IMR-90 (cell line): ENCODE data around the gene SLF2. TPM values are rescaled to one million over a fixed set of nuclear protein-coding genes. Genes with fewer than 3 reads are reported as not detected.

Experiments used
- ATAC-seq: fragments of 200-7000 bp; cut with Tn5 transposase; 2 replicates; pipeline ENCODE4 v1.9.1; 2020; ENCODE audit warnings: low read depth, mild to moderate bottlenecking, moderate library complexity
- BruUV-seq: library from RNA; stranded (reverse); fragments of 400-500 nt; replicated peaks from 2 replicates; lab custom pipeline; 2021; lab: Mats Ljungman, UMichigan
- CTCF ChIA-PET: fragments of 300-600 bp; formaldehyde crosslinking; extraction: SDS; loops from one replicate; lab custom pipeline; 2021; ENCODE audit warnings: antibody characterized with exemption; lab: Yijun Ruan, JAX
- POLR2A ChIA-PET: fragments of 300-600 bp; sonication (Branson Sonifier 250); formaldehyde crosslinking; loops from one replicate; lab custom pipeline; 2022; ENCODE audit warnings: antibody characterized with exemption; ENCODE audit not compliant: unreplicated experiment; lab: Charles Lee
- DNase-seq: peaks from one replicate; pipeline ENCODE4 v3.0.0; 2013
- H2AFZ ChIP-seq: replicated peaks from 2 replicates; pipeline ENCODE3; 2013; ENCODE audit warnings: low read length, mild to moderate bottlenecking; ENCODE audit not compliant: poor library complexity
- H2AK5ac ChIP-seq: 2 replicates; pipeline ENCODE4 v1.6.1; 2013; ENCODE audit warnings: low read depth, low read length, inconsistent platforms
- H2AK9ac ChIP-seq: replicated peaks from 2 replicates; pipeline ENCODE3; 2013; ENCODE audit warnings: mild to moderate bottlenecking, low read depth, low read length, moderate library complexity; ENCODE audit not compliant: poor library complexity
- H2BK120ac ChIP-seq: 2 replicates; pipeline ENCODE4 v1.6.1; 2013; ENCODE audit warnings: low read depth, low read length, inconsistent platforms
- H2BK15ac ChIP-seq: 3 replicates; pipeline ENCODE4 v1.6.1; 2013; ENCODE audit warnings: low read depth, low read length, inconsistent platforms
- H2BK20ac ChIP-seq: 2 replicates; pipeline ENCODE4 v1.6.1; 2013; ENCODE audit warnings: low read depth, mild to moderate bottlenecking, inconsistent platforms, low read length, moderate library complexity
- H2BK5ac ChIP-seq: 2 replicates; pipeline ENCODE4 v1.6.1; 2013; ENCODE audit warnings: mild to moderate bottlenecking, low read depth, low read length, inconsistent platforms; ENCODE audit not compliant: poor library complexity, severe bottlenecking
- H3K14ac ChIP-seq: replicated peaks from 2 replicates; pipeline ENCODE4 v1.6.1; 2013; ENCODE audit warnings: low read depth, low read length, inconsistent platforms
- H3K18ac ChIP-seq: 2 replicates; pipeline ENCODE4 v1.6.1; 2013; ENCODE audit warnings: low read depth, low read length, control low read depth
- H3K23ac ChIP-seq: 2 replicates; pipeline ENCODE4 v1.6.1; 2013; ENCODE audit warnings: low read depth, low read length, inconsistent platforms
- H3K27ac ChIP-seq: 2 replicates; pipeline ENCODE4 v1.5.1; 2013; ENCODE audit warnings: mild to moderate bottlenecking, control low read depth, low read length; ENCODE audit not compliant: insufficient read depth
- H3K27me3 ChIP-seq: 2 replicates; pipeline ENCODE4 v1.6.1; 2013; ENCODE audit warnings: low read length; ENCODE audit not compliant: control insufficient read depth, insufficient read depth
- H3K36me3 ChIP-seq: 2 replicates; pipeline ENCODE4 v1.6.1; 2013; ENCODE audit warnings: low read length, mixed read lengths; ENCODE audit not compliant: control insufficient read depth, insufficient read depth
- H3K4ac ChIP-seq: 2 replicates; pipeline ENCODE4 v1.6.1; 2013; ENCODE audit warnings: low read depth, low read length, inconsistent platforms
- H3K4me1 ChIP-seq: 2 replicates; pipeline ENCODE4 v1.6.1; 2013; ENCODE audit warnings: low read length, mixed read lengths; ENCODE audit not compliant: control insufficient read depth, insufficient read depth
- H3K4me2 ChIP-seq: 2 replicates; pipeline ENCODE4 v1.6.1; 2013; ENCODE audit warnings: low read depth, mild to moderate bottlenecking, control low read depth, low read length, moderate library complexity
- H3K4me3 ChIP-seq: 2 replicates; pipeline ENCODE4 v1.5.1; 2013; ENCODE audit warnings: low read depth, mild to moderate bottlenecking, control low read depth, low read length, moderate library complexity; ENCODE audit not compliant: insufficient read depth
- H3K56ac ChIP-seq: 2 replicates; pipeline ENCODE4 v1.6.1; 2013; ENCODE audit warnings: low read length, inconsistent platforms; ENCODE audit not compliant: insufficient read depth; ENCODE audit errors: extremely low read depth
- H3K79me1 ChIP-seq, 2 experiments: 2 replicates each; pipeline ENCODE4 v1.6.1; 2013; ENCODE audit warnings: low read length in 2 of 2, inconsistent platforms in 1 of 2, low read depth in 1 of 2
- H3K9ac ChIP-seq: 2 replicates; pipeline ENCODE4 v1.6.1; 2013; ENCODE audit warnings: low read depth, low read length, control low read depth
- H3K9me1 ChIP-seq: 2 replicates; pipeline ENCODE4 v1.6.1; 2013; ENCODE audit warnings: low read length, inconsistent platforms; ENCODE audit not compliant: insufficient read depth
- H3K9me3 ChIP-seq: 2 replicates; pipeline ENCODE4 v1.6.1; 2013; ENCODE audit warnings: low read length; ENCODE audit not compliant: control insufficient read depth, insufficient read depth
- H4K20me1 ChIP-seq: 2 replicates; pipeline ENCODE4 v1.6.1; 2013; ENCODE audit warnings: low read length, inconsistent platforms; ENCODE audit not compliant: insufficient read depth
- H4K5ac ChIP-seq: 2 replicates; pipeline ENCODE4 v1.6.1; 2013; ENCODE audit warnings: mild to moderate bottlenecking, low read depth, low read length, control low read depth
- H4K8ac ChIP-seq, 2 experiments: 2 replicates each; pipeline ENCODE4 v1.6.1; 2013; ENCODE audit warnings: low read depth in 2 of 2, low read length in 2 of 2, control low read depth in 1 of 2, inconsistent platforms in 1 of 2
- H4K91ac ChIP-seq: 2 replicates; pipeline ENCODE4 v1.6.1; 2013; ENCODE audit warnings: low read depth, low read length, inconsistent platforms; ENCODE audit not compliant: insufficient read depth
- BHLHE40 ChIP-seq: fragments of 150-350 bp; IDR thresholded peaks from 2 replicates; pipeline ENCODE4 v1.6.1; 2016; ENCODE audit warnings: mild to moderate bottlenecking, low read depth, low read length
- CEBPB ChIP-seq: IDR thresholded peaks from 2 replicates; pipeline ENCODE4 v1.6.1; 2012; ENCODE audit warnings: low read depth, low read length, improper control_type of control experiment
- ELK1 ChIP-seq: fragments of 150-350 bp; IDR thresholded peaks from 2 replicates; pipeline ENCODE4 v1.6.1; 2016; ENCODE audit warnings: low read depth, mild to moderate bottlenecking, low read length, moderate library complexity, borderline replicate concordance
- MAZ ChIP-seq: IDR thresholded peaks from 2 replicates; pipeline ENCODE4 v1.6.1; 2012; ENCODE audit warnings: low read depth, mild to moderate bottlenecking, low read length, improper control_type of control experiment, moderate library complexity, borderline replicate concordance
- POLR2A ChIP-seq: IDR thresholded peaks from 2 replicates; pipeline ENCODE4 v1.6.1; 2012; ENCODE audit warnings: mild to moderate bottlenecking, low read depth, low read length
- RCOR1 ChIP-seq: IDR thresholded peaks from 2 replicates; pipeline ENCODE4 v1.6.1; 2012; ENCODE audit warnings: mild to moderate bottlenecking, low read length, improper control_type of control experiment; ENCODE audit not compliant: insufficient replicate concordance
- RFX5 ChIP-seq: IDR thresholded peaks from 2 replicates; pipeline ENCODE4 v1.8.0; 2012; ENCODE audit warnings: low read depth, mild to moderate bottlenecking, low read length, moderate library complexity
- WGBS, 2 experiments: methylation state at CpG; one replicate each; pipeline versions ENCODE4 v1.1.5 to v1.1.7; 2013; ENCODE audit warnings: missing lambda C conversion rate in 2 of 2; ENCODE audit not compliant: insufficient read length in 1 of 2; ENCODE audit errors: extremely low coverage in 2 of 2; 5-methylcytosine and 5-hydroxymethylcytosine counted together
- dilution Hi-C: fragments of 300-500 bp; cut with HindIII; formaldehyde crosslinking; loops from one replicate; pipeline ENCODE4 v1.14.3; 2018; ENCODE audit warnings: low sequenced_read_pairs; ENCODE audit not compliant: unreplicated experiment
- in situ Hi-C: fragments of 300-500 bp; cut with MboI; formaldehyde crosslinking; loops from 3 replicates; pipeline ENCODE4 v1.14.3; 2019; ENCODE audit warnings: low sequenced_read_pairs, inconsistent platforms, mixed read lengths
- intact Hi-C: fragments of 100-400 bp; cut with micrococcal nuclease; formaldehyde crosslinking; loops from 2 replicates; pipeline ENCODE4 v1.10.0; 2022
- polyA plus RNA-seq, 3 experiments: library from polyadenylated mRNA; depleted of rRNA; stranded (reverse); fragments of >200 nt; gene quantifications; 2 replicates each; pipeline ENCODE4 v1.2.3, GENCODE V29; 2012; ENCODE audit warnings: low replicate concordance in 1 of 3
- total RNA-seq: library from RNA; depleted of rRNA; stranded (reverse); fragments of >200 nt; gene quantifications from 2 replicates; pipeline ENCODE4 v1.2.3, GENCODE V29; 2012

The SLF2 gene
- total and polyA plus RNA-seq, 2 of the 4 experiments (the other 2 are of a cell fraction), result 8.5 to 21.7 TPM

- Histone ChIP-seq H3K79me1 (peaks cover 43 to 56% of the 10 kb centered on the region in 2 experiments), H2BK120ac (no peak overlapping the region), H3K56ac (no peak overlapping the region), H3K9me1 (peaks cover 13% of the 10 kb centered on the region), H2BK20ac (no peak overlapping the region), H4K20me1 (0 out of 2 replicates have a peak, but pooled peaks cover 3% of the 10 kb centered on the region), H3K4ac (no peak overlapping the region), H2BK15ac (no peak overlapping the region), H3K23ac (no peak overlapping the region), H2AK5ac (no peak overlapping the region), H3K9me3 (no peaks in the 10 kb centered on the region), H3K4me1 (peaks cover 8% of the 10 kb centered on the region; the same call in 1 of the 2 replicates), H3K18ac (no peak overlapping the region), H4K5ac (no peak overlapping the region), H3K27ac (no peak overlapping the region), H3K27me3 (no peaks in the 10 kb centered on the region), H3K4me2 (no peak overlapping the region), H2BK5ac (no peak overlapping the region), H3K36me3 (peaks cover 30% of the 10 kb centered on the region), H4K8ac (no peak overlapping the region), H4K91ac (no peak overlapping the region), H3K9ac (no peak overlapping the region), H2AFZ (no peak overlapping the region), H2AK9ac (no peak overlapping the region), H3K4me3 (no peak overlapping the region), H3K14ac (no peak overlapping the region)
- no TSS peak for BruUV-seq
- DNase-seq, result no peak
- in situ Hi-C loops (no loop called here), dilution Hi-C loops (no loop called here), intact Hi-C loops (no loop called here)
- TF ChIP-seq POLR2A (no peak), CEBPB (no peak), BHLHE40 (no peak), RFX5 (no peak), ELK1 (no peak), RCOR1 (no peak), MAZ (no peak)
- ChIA-PET CTCF (no interaction called here), POLR2A (no interaction called here)
- no peak for ATAC-seq
- WGBS, 2 experiments, result no CpG with 5 or more reads among the region's 2 CpGs
Measured at GRCh38 chr10:100984672-100985177, 72.0 kb downstream of the SLF2 start.
